Endothelial cell of umbilical vein (primary cell): ENCODE results near the gene EMCN.

Experiments
- EZH2 ChIP-seq: IDR thresholded peaks from 2 replicates; pipeline ENCODE4 v1.6.1; 2012; ENCODE audit warnings: borderline replicate concordance, low read depth, mild to moderate bottlenecking, moderate library complexity, low read length, inconsistent platforms; ENCODE audit not compliant: severe bottlenecking
- FOS ChIP-seq: IDR thresholded peaks from 2 replicates; pipeline ENCODE4 v1.6.1; 2011; ENCODE audit warnings: mild to moderate bottlenecking, low read length, moderate library complexity, borderline replicate concordance; ENCODE audit not compliant: insufficient read depth
- GATA2 ChIP-seq: IDR thresholded peaks from 2 replicates; pipeline ENCODE4 v1.7.0; 2011; ENCODE audit warnings: low read depth, mild to moderate bottlenecking, moderate library complexity, mixed read lengths, low read length; ENCODE audit not compliant: insufficient read length, insufficient read depth
- JUN ChIP-seq: IDR thresholded peaks from 2 replicates; pipeline ENCODE4 v1.6.1; 2011; ENCODE audit warnings: borderline replicate concordance, low read depth; ENCODE audit not compliant: insufficient read length, insufficient read depth
- MAX ChIP-seq: IDR thresholded peaks from 2 replicates; pipeline ENCODE4 v1.6.1; 2011; ENCODE audit not compliant: insufficient read depth, insufficient read length
- MYC ChIP-seq: IDR thresholded peaks from one replicate; pipeline ENCODE4 v1.6.1; 2011; ENCODE audit warnings: mild to moderate bottlenecking, low read depth, low read length
- POLR2A ChIP-seq: IDR thresholded peaks from 2 replicates; pipeline ENCODE4 v1.6.1; 2012; ENCODE audit warnings: low read depth, mild to moderate bottlenecking, control low read depth, low read length
- POLR2AphosphoS5 ChIP-seq: IDR thresholded peaks from 2 replicates; pipeline ENCODE4 v1.6.1; 2012; ENCODE audit warnings: low read depth, mild to moderate bottlenecking, control low read depth, low read length, moderate library complexity; ENCODE audit not compliant: insufficient read depth
- TF ChIP-seq, protein P1 (sequence below), 2 donors: IDR thresholded peaks; 1 replicate in 1 of 2; 2 replicates in 1 of 2; pipeline ENCODE4 v1.5.1; 2011; ENCODE audit warnings: low read length in 2 of 2, mild to moderate bottlenecking in 2 of 2, moderate library complexity in 2 of 2, control low read depth in 1 of 2, inconsistent platforms in 1 of 2, low read depth in 1 of 2; ENCODE audit not compliant: insufficient read depth in 1 of 2; ENCODE audit errors: extremely low read depth in 1 of 2

GRCh38 chr4:100391863-100392262, 126.0 kb downstream of the EMCN start:
- TF ChIP-seq, protein P1, sequence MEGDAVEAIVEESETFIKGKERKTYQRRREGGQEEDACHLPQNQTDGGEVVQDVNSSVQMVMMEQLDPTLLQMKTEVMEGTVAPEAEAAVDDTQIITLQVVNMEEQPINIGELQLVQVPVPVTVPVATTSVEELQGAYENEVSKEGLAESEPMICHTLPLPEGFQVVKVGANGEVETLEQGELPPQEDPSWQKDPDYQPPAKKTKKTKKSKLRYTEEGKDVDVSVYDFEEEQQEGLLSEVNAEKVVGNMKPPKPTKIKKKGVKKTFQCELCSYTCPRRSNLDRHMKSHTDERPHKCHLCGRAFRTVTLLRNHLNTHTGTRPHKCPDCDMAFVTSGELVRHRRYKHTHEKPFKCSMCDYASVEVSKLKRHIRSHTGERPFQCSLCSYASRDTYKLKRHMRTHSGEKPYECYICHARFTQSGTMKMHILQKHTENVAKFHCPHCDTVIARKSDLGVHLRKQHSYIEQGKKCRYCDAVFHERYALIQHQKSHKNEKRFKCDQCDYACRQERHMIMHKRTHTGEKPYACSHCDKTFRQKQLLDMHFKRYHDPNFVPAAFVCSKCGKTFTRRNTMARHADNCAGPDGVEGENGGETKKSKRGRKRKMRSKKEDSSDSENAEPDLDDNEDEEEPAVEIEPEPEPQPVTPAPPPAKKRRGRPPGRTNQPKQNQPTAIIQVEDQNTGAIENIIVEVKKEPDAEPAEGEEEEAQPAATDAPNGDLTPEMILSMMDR (IDR thresholded peaks at IDR 0.05; ENCODE audit: extremely low read depth in 1 of 2, insufficient read depth in 1 of 2, low read depth in 1 of 2, low read length in 2 of 2) = no peak
- TF ChIP-seq JUN (no peak), POLR2A (no peak), FOS (no peak), POLR2AphosphoS5 (no peak), EZH2 (no peak), MYC (no peak), GATA2 (no peak), MAX (no peak)
